HG03432 (cell line): ENCODE measurements around the gene CCDC85C.

ENCODE experiments used
- ATAC-seq: cut with Tn5 transposase; IDR thresholded peaks from one replicate; pipeline ENCODE4 v1.9.1; 2021; ENCODE audit warnings: mild to moderate bottlenecking, moderate library complexity; ENCODE audit not compliant: unreplicated experiment

Gene CCDC85C

GRCh38 chr14:99480917-99481744 is 122.9 kb downstream of the CCDC85C start, which contains the start of gene CCNK:
TSS of gene CCNK (plus strand) at chr14:99481409. CDS start at chr14:99492678, 11,269 bp downstream.
- ATAC-seq, result peak; percentile 88

DNA sequence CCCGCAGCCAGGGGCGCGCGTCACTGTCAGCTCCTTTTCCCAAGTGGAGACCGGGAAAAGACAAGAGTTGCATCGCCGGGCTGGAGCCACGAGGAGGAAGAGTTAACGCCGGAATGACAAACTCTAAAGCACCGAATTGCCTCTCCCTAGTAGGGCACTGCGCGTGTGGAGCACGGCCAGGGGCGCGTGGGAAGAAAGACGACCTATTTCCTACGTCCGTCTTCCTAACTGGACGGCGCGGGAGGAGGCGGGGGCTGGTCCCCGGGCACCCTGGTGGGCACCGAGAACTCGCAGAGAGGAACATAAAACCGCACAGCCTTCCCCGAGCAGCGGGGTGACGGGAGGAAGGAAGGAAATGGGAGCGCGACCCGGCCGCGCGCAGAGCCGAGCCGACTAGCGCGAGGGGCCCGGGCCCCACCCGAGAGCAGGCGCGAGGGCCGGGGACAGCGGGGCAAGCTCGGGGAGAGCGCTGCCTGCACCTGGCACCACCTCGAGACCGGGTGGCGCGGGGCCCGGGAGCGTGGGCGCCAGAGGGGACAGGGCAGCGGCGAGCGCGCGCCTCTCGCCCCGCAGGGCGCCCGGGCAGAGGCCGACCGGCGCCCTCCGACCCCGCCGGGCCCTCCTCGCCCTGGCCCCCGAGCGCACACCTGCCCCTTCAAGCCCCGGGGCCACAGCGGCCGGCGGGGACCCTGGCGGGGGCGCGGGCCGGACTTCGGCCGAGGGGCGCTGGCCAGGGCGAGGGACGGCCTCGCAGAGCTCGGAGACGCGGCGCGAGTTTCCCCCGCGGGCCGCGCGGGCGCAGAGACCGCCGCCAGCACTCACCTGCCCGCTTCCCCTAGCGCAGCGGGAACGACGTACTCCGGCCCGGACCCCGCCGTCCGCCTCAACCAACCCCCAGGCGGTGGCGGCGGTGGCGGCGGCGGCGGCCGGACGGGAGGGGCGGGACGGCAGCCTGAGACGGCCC is 123.8 kb downstream of the CCDC85C start, which contains the start of gene SETD3:
SETD3 (minus strand) TSS at position 954 of the 964 bp plus-strand sequence. CDS start 15,054 bp downstream, outside the sequence.
- peak; percentile 7 for ATAC-seq

DNA sequence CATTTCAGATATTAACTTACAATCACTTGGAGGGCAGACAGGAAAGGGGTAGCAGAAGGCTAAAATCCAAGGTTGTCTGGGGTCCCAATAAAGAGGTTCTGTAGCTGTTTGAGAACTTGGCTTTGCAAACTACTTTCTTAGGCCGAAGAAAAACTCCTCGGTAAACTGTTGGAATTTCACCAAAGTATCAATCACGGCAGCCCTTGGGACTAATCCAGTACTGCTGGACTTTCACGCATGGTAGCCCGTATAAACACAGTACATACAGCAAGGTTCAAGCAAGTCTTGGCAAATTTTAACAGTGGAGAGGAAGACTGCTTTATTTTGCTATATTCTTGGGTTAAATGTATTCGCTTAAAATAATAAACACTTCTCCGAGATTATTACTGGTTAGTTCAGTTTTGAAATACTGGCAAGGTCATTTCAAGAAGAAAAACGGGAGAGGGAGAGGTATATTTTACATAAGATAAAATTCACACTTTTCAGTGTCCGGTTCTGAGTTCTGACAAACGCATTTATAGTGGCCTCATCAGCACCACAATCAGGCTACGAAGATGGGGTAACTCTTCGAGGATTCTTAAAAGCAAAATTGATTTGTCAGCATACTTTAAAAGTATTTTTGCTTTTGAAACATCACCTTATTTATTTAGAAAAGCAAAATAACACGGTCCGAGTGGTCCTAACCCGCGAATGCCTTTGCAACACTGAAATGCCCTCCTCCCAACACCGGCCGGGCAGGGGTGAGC is 124.7 kb downstream of the CCDC85C start:
- ATAC-seq, result no peak

- ATAC-seq, result no peak
Measured at GRCh38 chr14:99478128-99478527, 125.9 kb downstream of the CCDC85C start.

GRCh38 chr14:99476864-99477263 is 127.1 kb downstream of the CCDC85C start:
- no peak for ATAC-seq

DNA sequence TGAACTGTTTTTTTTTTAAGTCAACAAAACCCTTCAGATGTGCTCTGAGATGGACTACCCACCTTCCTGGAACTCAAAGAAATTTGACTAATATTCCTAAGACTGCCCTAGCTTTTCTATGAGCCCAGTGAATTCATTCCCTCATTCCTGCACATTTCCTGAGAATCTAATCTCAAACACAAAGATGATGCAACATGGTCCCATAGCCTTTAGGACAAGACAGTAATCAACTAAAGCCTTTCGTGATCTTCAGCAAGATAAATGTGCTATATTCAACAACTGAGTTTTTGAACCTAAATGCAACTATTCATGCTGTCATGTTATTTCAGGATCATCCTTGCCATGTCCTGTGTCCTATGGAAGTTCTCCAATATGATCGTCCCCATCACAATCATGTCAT is 128.3 kb downstream of the CCDC85C start:
- no peak for ATAC-seq

- no peak for ATAC-seq
Measured at GRCh38 chr14:99475179-99475578, 128.8 kb downstream of the CCDC85C start.

DNA sequence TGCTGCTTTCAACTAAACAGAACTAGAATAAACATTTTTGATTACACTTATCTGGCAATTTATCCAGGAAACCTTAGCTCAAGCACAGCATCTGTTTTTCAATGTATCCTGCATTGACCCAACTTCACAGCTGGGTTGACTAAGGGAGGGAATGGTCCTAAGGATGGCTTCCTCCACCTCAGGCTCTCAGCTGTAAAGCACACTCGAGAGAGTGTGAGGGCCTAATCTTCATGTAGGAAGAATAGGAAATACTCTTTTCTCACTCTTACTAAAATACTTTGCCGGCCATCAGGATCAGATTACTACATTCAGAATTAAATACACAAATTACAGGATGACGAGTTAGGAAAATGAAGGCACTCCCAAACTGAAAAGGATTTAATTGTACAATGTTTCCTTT is 130.5 kb downstream of the CCDC85C start:
- ATAC-seq, result no peak

DNA sequence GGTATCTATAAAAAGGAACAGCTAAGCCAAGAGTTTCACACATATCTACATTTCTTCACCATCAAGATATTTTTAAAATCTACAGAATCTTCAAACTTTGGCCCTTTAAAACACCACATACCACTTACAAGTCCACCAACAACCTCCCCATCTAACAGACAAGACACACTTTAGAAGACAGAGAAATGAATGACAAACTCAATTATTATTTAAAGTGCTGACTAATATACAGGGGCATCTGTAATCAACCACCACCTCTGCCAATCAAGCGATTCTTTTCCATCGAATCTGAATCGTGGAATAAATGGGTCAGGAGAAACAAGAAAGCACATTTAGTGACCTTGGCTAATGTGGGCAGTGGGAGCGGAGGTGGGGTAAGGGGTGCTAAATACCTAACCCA is 131.1 kb downstream of the CCDC85C start:
- no peak for ATAC-seq

DNA sequence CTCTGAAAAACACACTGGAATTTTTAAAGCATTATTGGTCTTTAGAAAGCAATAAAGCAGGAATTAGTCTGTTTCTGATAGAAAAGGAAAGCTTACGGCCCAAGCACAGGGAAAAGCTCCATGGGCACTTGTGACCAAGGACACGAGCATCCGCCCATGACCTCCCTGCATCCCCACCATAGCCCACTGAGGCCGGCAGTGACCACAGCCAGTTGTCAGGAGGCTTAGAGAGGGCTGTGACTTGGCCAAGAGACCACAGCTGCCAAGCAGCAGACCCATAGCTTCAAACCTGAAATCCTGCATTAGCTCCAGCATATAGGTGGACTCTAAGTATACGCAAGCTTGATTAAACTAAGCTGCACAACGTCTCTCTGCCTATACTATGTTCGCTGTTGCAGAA is 132.3 kb downstream of the CCDC85C start:
- ATAC-seq, result no peak

DNA sequence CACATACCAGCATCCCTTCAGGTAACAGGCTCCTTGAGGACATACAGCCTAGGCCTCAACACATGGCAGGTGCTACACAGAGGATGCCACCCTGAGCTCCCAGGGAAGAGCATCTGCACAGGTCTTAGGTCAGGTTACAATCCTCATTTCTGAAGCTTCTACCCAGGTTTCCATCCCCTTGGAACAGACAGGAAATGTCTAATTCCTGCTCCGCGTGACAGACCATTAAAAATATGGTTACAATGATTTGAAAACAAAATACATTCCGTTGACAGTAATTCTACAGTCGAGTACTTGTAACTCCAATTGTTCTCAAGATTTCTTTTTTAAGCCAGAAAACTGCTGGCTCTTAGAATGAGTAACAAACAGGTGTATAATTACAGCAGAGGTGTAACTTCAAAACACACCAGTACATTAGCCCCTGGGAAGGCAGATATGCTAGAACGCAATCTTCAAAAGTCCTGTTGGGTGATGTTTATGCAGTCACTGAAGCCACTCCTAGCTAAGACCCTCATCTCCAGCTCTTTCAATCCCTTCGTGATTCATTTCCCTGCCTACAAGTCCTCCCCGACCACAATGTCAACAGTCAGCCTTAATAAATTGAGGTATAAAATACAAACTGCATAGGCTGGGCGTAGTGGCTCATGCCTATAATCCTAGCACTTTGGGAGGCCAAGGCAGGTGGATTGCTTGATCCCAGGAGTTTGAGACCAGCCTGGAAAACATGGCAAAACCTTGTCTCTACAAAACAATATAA is 135.0 kb downstream of the CCDC85C start:
- no peak for ATAC-seq

GRCh38 chr14:99468081-99468480 is 135.9 kb downstream of the CCDC85C start:
- no peak for ATAC-seq

GRCh38 chr14:99467336-99468078 is 136.5 kb downstream of the CCDC85C start:
- ATAC-seq, result no peak

DNA sequence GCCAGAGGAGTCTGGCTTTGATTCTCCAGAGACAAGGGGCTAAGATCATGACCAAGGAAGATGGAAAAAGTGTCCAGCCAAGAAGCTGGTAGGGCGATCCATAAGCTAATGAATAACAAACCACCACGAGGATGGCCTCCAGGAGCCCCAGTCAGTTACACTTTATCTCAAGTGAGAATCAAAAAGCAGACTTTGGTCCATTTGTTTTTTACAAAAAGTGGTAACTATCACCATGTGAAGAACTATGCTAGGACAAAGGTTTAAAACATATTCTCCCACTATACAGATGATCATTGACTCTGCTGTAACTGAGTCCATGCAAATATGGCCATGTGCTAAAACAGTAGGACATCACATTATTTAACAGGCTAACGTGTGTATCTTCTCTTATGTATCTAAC is 137.2 kb downstream of the CCDC85C start:
- ATAC-seq, result no peak

DNA sequence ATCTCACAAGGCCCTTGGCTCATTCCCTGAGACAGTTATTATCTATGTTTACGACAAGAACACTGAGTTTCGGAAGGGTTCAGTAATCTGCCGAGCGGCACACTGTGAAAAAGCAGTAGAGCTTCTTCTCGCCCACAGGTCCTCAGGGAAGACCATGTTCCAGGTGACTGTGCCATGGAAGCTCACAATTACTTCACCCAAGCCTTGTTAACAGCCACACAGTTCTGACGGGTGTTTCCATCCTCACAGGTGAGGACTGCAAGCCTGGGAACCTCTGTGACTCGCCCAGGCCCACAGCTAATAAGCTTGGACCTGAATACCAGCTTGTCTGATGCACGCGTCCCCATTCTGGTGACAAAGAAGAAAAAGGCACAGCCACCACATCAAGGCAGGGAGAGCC is 138.7 kb downstream of the CCDC85C start:
- ATAC-seq, result no peak

GRCh38 chr14:99463974-99464373 is 140.0 kb downstream of the CCDC85C start:
- no peak for ATAC-seq

DNA sequence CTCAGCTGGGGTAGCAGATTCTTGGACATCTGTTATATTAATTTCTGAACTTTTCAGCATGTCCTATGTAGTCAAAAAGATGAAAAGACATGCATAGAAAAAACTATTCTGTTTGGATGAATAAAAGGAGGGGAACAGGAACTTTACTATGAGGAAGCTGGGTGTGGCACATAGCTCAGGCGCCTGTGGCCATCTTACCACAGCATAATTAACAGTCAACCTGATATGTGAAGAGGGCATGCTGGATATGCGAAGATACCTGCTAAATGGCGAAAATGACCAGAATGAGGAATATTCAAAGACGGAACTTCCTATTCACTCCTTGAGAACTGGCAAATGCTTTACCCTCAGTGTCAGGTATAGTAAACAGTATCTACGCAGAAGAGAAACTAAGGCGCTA is 141.8 kb downstream of the CCDC85C start:
- no peak for ATAC-seq

- ATAC-seq, result no peak
Measured at GRCh38 chr14:99461411-99462085, 142.5 kb downstream of the CCDC85C start.

GRCh38 chr14:99460793-99461192 is 143.2 kb downstream of the CCDC85C start:
- ATAC-seq, result no peak
